ENCODE results near the gene THSD4. TPM values are rescaled to one million over a fixed set of nuclear protein-coding genes. Genes with fewer than 3 reads are reported as not detected.

THSD4 gene
- total and polyA plus RNA-seq, 9 of the 15 experiments (the other 6 are each of a cell fraction or from before 2014, with no cell fraction given): 0.04 TPM; not detected in 5

DNA sequence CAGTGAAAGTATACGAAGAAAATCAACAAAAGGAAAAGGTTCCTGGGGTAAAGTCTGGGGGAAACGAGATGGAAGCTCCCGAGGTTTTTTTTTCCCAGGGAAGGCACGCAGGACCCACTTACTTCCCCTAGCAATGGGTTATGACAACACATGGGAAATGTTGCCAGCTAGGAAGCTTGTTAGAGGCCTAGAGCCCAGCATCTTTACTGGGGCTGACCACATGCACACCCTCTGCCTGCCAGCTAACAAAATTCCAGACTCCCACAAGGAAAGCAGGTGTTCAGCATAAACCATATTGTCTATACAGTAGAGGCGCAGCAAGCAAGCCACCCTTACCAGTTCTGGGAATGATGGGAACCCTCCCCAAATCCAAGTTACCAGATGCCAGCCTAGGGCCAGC is 436.3 kb downstream of the THSD4 start:
- CTCF ChIA-PET (ENCODE audit: low intra/inter-chr PET ratio): no interaction called here
- Histone ChIP-seq H3K27me3 (ENCODE audit: control insufficient read depth in 2 of 2, insufficient read depth in 2 of 2, low read length in 2 of 2) (peaks cover 0 to 4% of the 10 kb centered on the region in 2 experiments; a peak in 3 of 5 replicates), H3K9ac (ENCODE audit: insufficient read depth in 1 of 2, low read depth in 2 of 2, low read length in 2 of 2) (no peak overlapping the region), H2AFZ (ENCODE audit: low read depth, low read length) (no peak overlapping the region), H3K9me3 (replicated peaks; ENCODE audit: control insufficient read depth, insufficient read depth, low read depth, low read length) (no peaks in the 10 kb centered on the region), H3K27ac (ENCODE audit: extremely low read depth, low read depth, low read length) (no peak overlapping the region), H3K4me2 (ENCODE audit: insufficient read depth, low read length) (no peak overlapping the region), H3K4me1 (replicated peaks in 1 of 2; ENCODE audit: control insufficient read depth in 2 of 2, insufficient read depth in 2 of 2, low read length in 2 of 2) (no peaks in the 10 kb centered on the region), H4K20me1 (replicated peaks; ENCODE audit: control insufficient read depth, insufficient read depth, low read length) (no peaks in the 10 kb centered on the region), H3K9me1 (ENCODE audit: control insufficient read depth, insufficient read depth, low read length) (no peaks in the 10 kb centered on the region), H3K79me2 (ENCODE audit: control insufficient read depth, insufficient read depth, low read length) (no peaks in the 10 kb centered on the region), H3K4me3 (no peak overlapping the region), H3K36me3 (ENCODE audit: control insufficient read depth, insufficient read depth, low read length) (no peaks in the 10 kb centered on the region)
- FAIRE-seq (no peak), DNase-seq (ENCODE audit: extremely low read depth in 1 of 4, low spot score in 3 of 4) (no peak), ATAC-seq (no peak)
- in situ Hi-C loops (cut with MboI) (no loop called here), intact Hi-C loops (cut with micrococcal nuclease) (no loop called here)
- no TSS peak for BruUV-seq (replicated peaks)
- POLR2A ChIA-PET: no interaction called here
- TF ChIP-seq RCOR1 (IDR thresholded peaks at IDR 0.05; ENCODE audit: borderline replicate concordance in 1 of 2, low read depth in 2 of 2, low read length in 2 of 2): no peak
- no peak for TF ChIP-seq HDAC3 (IDR thresholded peaks at IDR 0.05; ENCODE audit: borderline replicate concordance, partially characterized antibody)
- no peak for TF ChIP-seq NCOA1 (IDR thresholded peaks at IDR 0.05; ENCODE audit: low read depth)
- TF ChIP-seq, protein P1, sequence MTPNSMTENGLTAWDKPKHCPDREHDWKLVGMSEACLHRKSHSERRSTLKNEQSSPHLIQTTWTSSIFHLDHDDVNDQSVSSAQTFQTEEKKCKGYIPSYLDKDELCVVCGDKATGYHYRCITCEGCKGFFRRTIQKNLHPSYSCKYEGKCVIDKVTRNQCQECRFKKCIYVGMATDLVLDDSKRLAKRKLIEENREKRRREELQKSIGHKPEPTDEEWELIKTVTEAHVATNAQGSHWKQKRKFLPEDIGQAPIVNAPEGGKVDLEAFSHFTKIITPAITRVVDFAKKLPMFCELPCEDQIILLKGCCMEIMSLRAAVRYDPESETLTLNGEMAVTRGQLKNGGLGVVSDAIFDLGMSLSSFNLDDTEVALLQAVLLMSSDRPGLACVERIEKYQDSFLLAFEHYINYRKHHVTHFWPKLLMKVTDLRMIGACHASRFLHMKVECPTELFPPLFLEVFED (CRISPR knock-in tag; conservative IDR thresholded peaks at IDR 0.05): no peak
- TF ChIP-seq ZNF263 (CRISPR knock-in tag; IDR thresholded peaks at IDR 0.05; ENCODE audit: borderline replicate concordance): no peak
- TF ChIP-seq ZNF224 (CRISPR knock-in tag; IDR thresholded peaks at IDR 0.05): no peak
- TF ChIP-seq SOX6 (IDR thresholded peaks at IDR 0.05): no peak
- TF ChIP-seq, protein P2, sequence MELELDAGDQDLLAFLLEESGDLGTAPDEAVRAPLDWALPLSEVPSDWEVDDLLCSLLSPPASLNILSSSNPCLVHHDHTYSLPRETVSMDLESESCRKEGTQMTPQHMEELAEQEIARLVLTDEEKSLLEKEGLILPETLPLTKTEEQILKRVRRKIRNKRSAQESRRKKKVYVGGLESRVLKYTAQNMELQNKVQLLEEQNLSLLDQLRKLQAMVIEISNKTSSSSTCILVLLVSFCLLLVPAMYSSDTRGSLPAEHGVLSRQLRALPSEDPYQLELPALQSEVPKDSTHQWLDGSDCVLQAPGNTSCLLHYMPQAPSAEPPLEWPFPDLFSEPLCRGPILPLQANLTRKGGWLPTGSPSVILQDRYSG (tag; conservative IDR thresholded peaks at IDR 0.05; ENCODE audit: low read depth): no peak
- TF ChIP-seq, protein P3, sequence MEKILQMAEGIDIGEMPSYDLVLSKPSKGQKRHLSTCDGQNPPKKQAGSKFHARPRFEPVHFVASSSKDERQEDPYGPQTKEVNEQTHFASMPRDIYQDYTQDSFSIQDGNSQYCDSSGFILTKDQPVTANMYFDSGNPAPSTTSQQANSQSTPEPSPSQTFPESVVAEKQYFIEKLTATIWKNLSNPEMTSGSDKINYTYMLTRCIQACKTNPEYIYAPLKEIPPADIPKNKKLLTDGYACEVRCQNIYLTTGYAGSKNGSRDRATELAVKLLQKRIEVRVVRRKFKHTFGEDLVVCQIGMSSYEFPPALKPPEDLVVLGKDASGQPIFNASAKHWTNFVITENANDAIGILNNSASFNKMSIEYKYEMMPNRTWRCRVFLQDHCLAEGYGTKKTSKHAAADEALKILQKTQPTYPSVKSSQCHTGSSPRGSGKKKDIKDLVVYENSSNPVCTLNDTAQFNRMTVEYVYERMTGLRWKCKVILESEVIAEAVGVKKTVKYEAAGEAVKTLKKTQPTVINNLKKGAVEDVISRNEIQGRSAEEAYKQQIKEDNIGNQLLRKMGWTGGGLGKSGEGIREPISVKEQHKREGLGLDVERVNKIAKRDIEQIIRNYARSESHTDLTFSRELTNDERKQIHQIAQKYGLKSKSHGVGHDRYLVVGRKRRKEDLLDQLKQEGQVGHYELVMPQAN (IDR thresholded peaks at IDR 0.05; ENCODE audit: borderline replicate concordance): no peak
- TF ChIP-seq, protein P4, sequence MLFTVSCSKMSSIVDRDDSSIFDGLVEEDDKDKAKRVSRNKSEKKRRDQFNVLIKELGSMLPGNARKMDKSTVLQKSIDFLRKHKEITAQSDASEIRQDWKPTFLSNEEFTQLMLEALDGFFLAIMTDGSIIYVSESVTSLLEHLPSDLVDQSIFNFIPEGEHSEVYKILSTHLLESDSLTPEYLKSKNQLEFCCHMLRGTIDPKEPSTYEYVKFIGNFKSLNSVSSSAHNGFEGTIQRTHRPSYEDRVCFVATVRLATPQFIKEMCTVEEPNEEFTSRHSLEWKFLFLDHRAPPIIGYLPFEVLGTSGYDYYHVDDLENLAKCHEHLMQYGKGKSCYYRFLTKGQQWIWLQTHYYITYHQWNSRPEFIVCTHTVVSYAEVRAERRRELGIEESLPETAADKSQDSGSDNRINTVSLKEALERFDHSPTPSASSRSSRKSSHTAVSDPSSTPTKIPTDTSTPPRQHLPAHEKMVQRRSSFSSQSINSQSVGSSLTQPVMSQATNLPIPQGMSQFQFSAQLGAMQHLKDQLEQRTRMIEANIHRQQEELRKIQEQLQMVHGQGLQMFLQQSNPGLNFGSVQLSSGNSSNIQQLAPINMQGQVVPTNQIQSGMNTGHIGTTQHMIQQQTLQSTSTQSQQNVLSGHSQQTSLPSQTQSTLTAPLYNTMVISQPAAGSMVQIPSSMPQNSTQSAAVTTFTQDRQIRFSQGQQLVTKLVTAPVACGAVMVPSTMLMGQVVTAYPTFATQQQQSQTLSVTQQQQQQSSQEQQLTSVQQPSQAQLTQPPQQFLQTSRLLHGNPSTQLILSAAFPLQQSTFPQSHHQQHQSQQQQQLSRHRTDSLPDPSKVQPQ (CRISPR knock-in tag; IDR thresholded peaks at IDR 0.05; ENCODE audit: borderline replicate concordance): no peak
- WGBS (ENCODE audit: insufficient coverage, low coverage, missing lambda C conversion rate): 0% methylated on average over 5 of the region's 5 CpGs
